GM21576 (cell line): Measurements from ENCODE around the gene EYS.

Experiments
- ATAC-seq: cut with Tn5 transposase; IDR thresholded peaks from one replicate; pipeline ENCODE4 v1.9.1; 2021; ENCODE audit warnings: mild to moderate bottlenecking, moderate library complexity; ENCODE audit not compliant: unreplicated experiment

Gene EYS

GRCh38 chr6:64104051-64104450, 1603.0 kb downstream of the EYS start:
- no peak for ATAC-seq

- no peak for ATAC-seq
Observed at GRCh38 chr6:64103480-64103879, 1603.5 kb downstream of the EYS start.

- ATAC-seq, result no peak
Observed at GRCh38 chr6:64100702-64101303, 1606.2 kb downstream of the EYS start.

- no peak for ATAC-seq
Observed at GRCh38 chr6:64090352-64090751, 1616.7 kb downstream of the EYS start.

- no peak for ATAC-seq
Observed at GRCh38 chr6:64085126-64085525, 1621.9 kb downstream of the EYS start.

- ATAC-seq, result no peak
Observed at GRCh38 chr6:64084185-64084663, 1622.8 kb downstream of the EYS start.

GRCh38 chr6:64083261-64083660, 1623.8 kb downstream of the EYS start:
- no peak for ATAC-seq

- ATAC-seq, result no peak
Observed at GRCh38 chr6:64081453-64081852, 1625.6 kb downstream of the EYS start.

- no peak for ATAC-seq
Observed at GRCh38 chr6:64074981-64075380, 1632.0 kb downstream of the EYS start.

- ATAC-seq, result no peak
Observed at GRCh38 chr6:64072686-64073085, 1634.3 kb downstream of the EYS start.

GRCh38 chr6:64064919-64065318, 1642.1 kb downstream of the EYS start:
- no peak for ATAC-seq

GRCh38 chr6:64062960-64063683, 1643.9 kb downstream of the EYS start:
- ATAC-seq, result no peak

GRCh38 chr6:64054861-64055260, 1652.2 kb downstream of the EYS start:
- no peak for ATAC-seq

- no peak for ATAC-seq
Observed at GRCh38 chr6:64050590-64050989, 1656.4 kb downstream of the EYS start.

GRCh38 chr6:64049736-64050135, 1657.3 kb downstream of the EYS start:
- no peak for ATAC-seq

- ATAC-seq, result no peak
Observed at GRCh38 chr6:64046746-64047208, 1660.2 kb downstream of the EYS start.

- no peak for ATAC-seq
Observed at GRCh38 chr6:64041373-64041772, 1665.7 kb downstream of the EYS start.

GRCh38 chr6:64040113-64040512, 1666.9 kb downstream of the EYS start:
- no peak for ATAC-seq

GRCh38 chr6:64037427-64037826, 1669.6 kb downstream of the EYS start:
- no peak for ATAC-seq

GRCh38 chr6:64034910-64035655, 1671.9 kb downstream of the EYS start:
- no peak for ATAC-seq

- no peak for ATAC-seq
Observed at GRCh38 chr6:64034291-64034690, 1672.7 kb downstream of the EYS start.
